Tibial nerve (tissue), 3 donors: ENCODE results near the gene SCTR.

Experiments used
- CTCF ChIP-seq, 5 experiments: fragments of 200-600 bp in 3 of 5; fragments of 450-650 bp in 2 of 5; sonication (generic) in 3 of 5; IDR thresholded peaks; one replicate each; pipeline ENCODE4 v1.5.1; 2016 to 2019; ENCODE audit warnings: antibody characterized with exemption in 5 of 5, mild to moderate bottlenecking in 3 of 5, moderate library complexity in 2 of 5
- POLR2A ChIP-seq, 2 donors: fragments of 450-650 bp; IDR thresholded peaks; one replicate each; pipeline ENCODE4 v1.6.1; 2017; ENCODE audit warnings: antibody characterized with exemption in 2 of 2, mild to moderate bottlenecking in 2 of 2, moderate library complexity in 2 of 2

GRCh38 chr2:119476301-119477112 is 47.8 kb downstream of the SCTR start:
- TF ChIP-seq CTCF (IDR thresholded peaks at IDR 0.05) (peak; percentile 87 to 96 (median 90)), POLR2A (IDR thresholded peaks at IDR 0.05) (no peak)
